ENCODE measurements around the gene C12orf42.
"Not testable (repeated sequence)": the region's sequence is repeated elsewhere in the genome, so short reads cannot be mapped to it uniquely, and the experiment has no call there.

The C12orf42 gene

DNA sequence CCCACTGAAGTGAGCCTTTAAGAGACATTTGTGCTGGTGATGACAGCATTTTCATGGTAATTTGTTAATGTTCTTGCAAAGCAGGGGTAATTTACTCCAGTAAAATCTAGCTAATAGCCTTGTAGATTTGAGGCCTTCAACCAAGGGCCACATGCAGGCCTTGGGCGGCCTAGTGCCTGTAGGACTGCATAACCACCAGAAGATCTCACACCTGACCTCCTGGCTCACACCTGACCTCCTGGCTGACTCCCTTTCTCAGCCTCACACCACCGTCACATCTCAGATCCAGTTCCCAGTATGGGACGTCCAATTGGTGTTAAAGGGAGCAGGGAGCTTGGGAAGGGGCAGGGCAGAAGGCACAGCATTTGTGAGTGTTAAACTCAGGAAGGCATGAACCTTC is 26.9 kb downstream of the C12orf42 start:
- H3K4me3 ChIP-seq (ENCODE audit: low read length), result no peak overlapping the region
- TF ChIP-seq ZNF274 (IDR thresholded peaks at IDR 0.05; ENCODE audit: low read depth, low read length), result no peak

- TF ChIP-seq ZNF274 (IDR thresholded peaks at IDR 0.05; ENCODE audit: low read depth, low read length), result no peak
- H3K4me3 ChIP-seq (ENCODE audit: low read length), result no peak overlapping the region
Measured at GRCh38 chr12:103462675-103463074, 33.1 kb downstream of the C12orf42 start.

DNA sequence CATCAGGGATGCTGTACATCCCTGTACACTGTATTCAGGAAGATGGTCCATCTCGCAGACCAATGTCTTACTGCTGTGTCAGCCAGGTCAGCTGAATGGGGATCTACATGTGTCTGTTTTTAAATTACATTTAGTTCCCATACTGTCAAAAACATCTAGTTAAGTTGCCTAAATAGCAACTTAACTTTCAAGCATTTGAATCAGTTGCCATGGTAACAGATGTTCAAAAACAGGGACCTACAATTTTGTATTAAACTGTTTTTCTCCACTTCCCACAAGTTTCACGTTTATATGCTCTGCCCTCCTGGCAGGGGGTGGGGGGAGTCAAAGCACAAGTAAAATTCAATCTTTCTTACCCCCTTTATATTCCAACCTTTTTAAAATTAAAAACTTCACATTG is 38.3 kb downstream of the C12orf42 start:
- H3K4me3 ChIP-seq (ENCODE audit: low read length), result no peak overlapping the region
- no peak for TF ChIP-seq ZNF274 (IDR thresholded peaks at IDR 0.05; ENCODE audit: low read depth, low read length)

DNA sequence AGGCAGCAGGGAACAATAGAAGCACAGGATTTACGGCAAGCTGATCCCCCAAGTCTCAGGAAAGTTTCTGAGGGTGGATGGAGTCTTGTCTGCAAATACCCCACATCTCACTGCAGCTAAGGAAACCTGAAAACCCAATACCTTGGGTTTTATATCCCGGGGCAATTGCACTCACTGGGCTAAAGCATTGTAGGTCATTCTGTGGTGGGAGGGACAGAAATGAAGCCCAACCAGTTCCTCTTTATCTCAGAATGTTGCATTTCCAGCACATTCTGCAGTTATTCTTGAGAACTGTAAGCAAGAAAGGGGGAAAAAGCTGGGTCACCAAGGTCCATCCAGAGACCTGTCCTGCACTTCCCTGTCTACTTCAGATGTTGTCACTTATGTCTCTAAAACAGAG is 39.8 kb downstream of the C12orf42 start:
- no peak for TF ChIP-seq ZNF274 (IDR thresholded peaks at IDR 0.05; ENCODE audit: low read depth, low read length)
- no peak overlapping the region for H3K4me3 ChIP-seq (ENCODE audit: low read length)

DNA sequence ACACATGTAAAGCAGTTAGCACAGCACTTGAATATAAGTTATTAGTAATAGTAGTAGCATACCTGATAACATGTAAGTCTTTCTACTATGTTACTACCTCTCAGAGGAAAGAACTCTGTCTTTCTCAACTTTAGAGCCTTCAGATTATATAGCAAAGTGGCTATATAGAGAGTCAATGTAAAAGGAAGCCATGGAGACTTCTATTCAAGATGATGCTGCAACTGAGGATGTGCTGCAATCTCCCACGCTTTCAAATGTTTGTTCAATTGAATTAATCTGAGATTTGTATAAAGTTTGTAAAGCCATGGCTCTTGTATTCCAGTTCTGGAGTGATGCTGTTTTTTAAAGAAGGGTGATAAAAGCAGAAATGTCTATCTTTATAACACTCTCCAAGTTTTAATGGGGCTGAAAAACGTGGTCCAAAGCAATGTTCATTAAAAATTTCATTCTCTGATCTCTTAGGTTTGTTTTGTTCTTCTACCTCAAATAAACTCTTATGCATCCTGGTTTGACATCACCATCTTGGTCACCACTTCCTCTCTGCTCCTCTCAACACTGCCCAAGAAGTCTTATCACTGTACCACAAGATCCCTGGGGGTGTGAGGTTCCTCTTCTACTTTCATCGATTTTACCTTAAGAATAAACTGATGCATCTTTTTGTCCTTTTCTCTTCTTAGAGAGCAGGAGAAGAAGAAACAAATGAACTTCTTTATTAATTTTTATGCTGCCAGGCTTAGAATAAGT is 40.6 kb downstream of the C12orf42 start:
- TF ChIP-seq ZNF274 (IDR thresholded peaks at IDR 0.05; ENCODE audit: low read depth, low read length), result no peak

GRCh38 chr12:103444983-103445382 is 50.8 kb downstream of the C12orf42 start:
- no peak for TF ChIP-seq ZNF274 (IDR thresholded peaks at IDR 0.05; ENCODE audit: low read depth, low read length)

More for the DNA sequence above, 40.6 kb downstream of the C12orf42 start:
- H3K4me3 ChIP-seq (ENCODE audit: low read length), result no peak overlapping the region

GRCh38 chr12:103442822-103443221 is 52.9 kb downstream of the C12orf42 start:
- TF ChIP-seq ZNF274 (IDR thresholded peaks at IDR 0.05; ENCODE audit: low read depth, low read length), result no peak
- H3K4me3 ChIP-seq (ENCODE audit: low read length), result no peak overlapping the region

More at GRCh38 chr12:103444983-103445382, 50.8 kb downstream of the C12orf42 start:
- H3K4me3 ChIP-seq (ENCODE audit: low read length), result no peak overlapping the region

DNA sequence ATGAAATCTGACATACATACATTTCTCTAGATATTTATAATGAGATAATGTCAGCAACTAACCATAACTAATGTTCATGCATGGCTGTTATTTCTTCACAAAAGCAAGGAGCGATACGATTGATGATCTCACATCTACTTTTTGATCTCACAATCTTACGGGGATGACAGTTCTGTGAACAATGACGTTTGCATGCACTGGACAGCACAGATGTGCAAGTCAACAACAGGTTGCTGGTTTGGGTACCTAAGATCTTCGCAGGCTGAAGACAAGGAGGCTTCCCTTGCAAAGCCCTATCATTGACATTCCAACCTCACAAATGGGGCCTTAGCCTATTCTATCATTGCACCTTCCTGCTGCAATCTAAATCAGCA is 53.6 kb downstream of the C12orf42 start:
- H3K4me3 ChIP-seq (ENCODE audit: low read length), result peak overlapping the region; percentile 14; the same call in 1 of the 2 replicates
- no peak for TF ChIP-seq ZNF274 (IDR thresholded peaks at IDR 0.05; ENCODE audit: low read depth, low read length)

GRCh38 chr12:103441437-103442181 is 54.2 kb downstream of the C12orf42 start:
- TF ChIP-seq ZNF274 (IDR thresholded peaks at IDR 0.05; ENCODE audit: low read depth, low read length), result no peak
- H3K4me3 ChIP-seq (ENCODE audit: low read length), result peak overlapping the region; percentile 72; the same call in 1 of the 2 replicates

DNA sequence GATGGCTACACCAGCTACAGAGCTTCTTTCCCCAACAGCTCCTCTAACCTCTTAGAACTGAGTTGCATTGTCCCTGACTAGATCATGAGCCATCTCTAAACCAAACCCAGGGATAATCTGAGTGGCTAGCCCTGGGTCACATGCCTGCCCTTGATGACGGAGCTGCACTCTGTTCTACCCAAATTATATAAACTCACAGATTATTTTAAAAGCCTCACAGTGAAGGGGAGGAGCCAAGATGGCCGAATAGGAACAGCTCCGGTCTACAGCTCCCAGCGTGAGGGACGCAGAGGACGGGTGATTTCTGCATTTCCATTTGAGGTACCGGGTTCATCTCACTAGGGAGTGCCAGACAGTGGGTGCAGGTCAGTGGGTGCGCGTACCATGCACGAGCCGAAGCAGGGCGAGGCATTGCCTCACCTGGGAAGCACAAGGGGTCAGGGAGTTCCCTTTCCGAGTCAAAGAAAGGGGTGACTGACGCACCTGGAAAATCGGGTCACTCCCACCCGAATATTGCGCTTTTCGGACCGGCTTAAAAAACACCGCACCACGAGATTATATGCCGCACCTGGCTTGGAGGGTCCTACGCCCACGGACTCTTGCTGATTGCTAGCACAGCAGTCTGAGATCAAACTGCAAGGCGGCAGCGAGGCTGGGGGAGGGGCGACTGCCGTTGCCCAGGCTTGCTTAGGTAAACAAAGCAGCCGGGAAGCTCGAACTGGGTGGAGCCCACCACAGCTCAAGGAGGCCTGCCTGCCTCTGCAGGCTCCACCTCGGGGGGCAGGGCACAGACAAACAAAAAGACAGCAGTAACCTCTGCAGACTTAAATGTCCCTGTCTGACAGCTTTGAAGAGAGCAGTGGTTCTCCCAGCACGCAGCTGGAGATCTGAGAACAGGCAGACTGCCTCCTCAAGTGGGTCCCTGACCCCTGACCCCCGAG is 61.3 kb downstream of the C12orf42 start:
- not testable (repeated sequence) for H3K4me3 ChIP-seq (ENCODE audit: low read length)

DNA sequence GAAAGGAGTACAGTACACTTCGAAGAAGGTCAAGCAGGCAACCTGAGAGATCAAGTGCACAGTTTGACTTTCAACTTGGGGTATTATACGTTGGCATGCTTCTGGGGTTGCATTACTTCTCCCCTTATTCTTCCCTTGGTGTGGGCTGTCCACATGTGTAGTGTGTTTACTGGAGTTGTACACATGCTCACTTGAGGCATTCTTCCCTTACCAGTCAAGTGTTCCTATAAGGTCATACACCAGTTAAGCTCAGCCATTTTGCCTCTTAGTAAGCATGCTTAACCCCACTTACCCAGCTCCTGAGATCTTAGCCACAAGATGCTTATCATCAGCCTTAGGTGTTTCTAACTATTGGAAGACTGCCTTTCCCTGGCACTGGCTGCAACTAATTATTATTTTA is 63.8 kb downstream of the C12orf42 start:
- no peak for TF ChIP-seq ZNF274 (IDR thresholded peaks at IDR 0.05; ENCODE audit: low read depth, low read length)
- H3K4me3 ChIP-seq (ENCODE audit: low read length), result no peak overlapping the region

- no peak for TF ChIP-seq ZNF274 (IDR thresholded peaks at IDR 0.05; ENCODE audit: low read depth, low read length)
- no peak overlapping the region for H3K4me3 ChIP-seq (ENCODE audit: low read length)
Measured at GRCh38 chr12:103431387-103431786, 64.4 kb downstream of the C12orf42 start.

DNA sequence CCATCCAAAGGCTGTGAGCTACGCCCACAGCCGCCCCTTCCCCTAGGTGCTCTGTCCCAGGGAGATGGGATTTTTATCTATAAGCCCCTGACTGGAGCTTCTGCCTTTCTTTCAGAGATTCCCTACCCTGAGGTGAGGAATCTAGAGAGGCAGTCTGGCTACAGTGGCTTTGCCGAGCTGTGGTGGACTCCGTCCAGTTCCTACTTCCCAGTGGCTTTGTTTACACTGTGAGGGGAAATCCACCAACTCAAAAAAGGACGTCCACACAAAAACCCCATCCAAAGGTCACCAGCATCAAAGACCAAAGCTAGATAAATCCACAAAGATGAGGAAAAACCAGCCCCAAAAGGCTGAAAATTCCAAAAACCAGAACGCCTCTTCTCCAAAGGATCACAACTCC is 70.1 kb downstream of the C12orf42 start:
- not testable (repeated sequence) for H3K4me3 ChIP-seq (ENCODE audit: low read length)

GRCh38 chr12:103424849-103425586 is 70.8 kb downstream of the C12orf42 start:
- not testable (repeated sequence) for H3K4me3 ChIP-seq (ENCODE audit: low read length)
